K562 (cell line): ENCODE data around the gene PRPF8. TPM values are rescaled to one million over a fixed set of nuclear protein-coding genes. Genes with fewer than 3 reads are reported as not detected.
A peak's percentile ranks its signal among the peaks of the same experiment; 100 is the strongest.

ENCODE experiments used
- ARID3B ChIP-seq: fragments of 250-450 bp; sonication (Bioruptor Pico); IDR thresholded peaks from 2 replicates; pipeline ENCODE4 v1.4.0; 2020; ENCODE audit warnings: borderline replicate concordance
- ATF2 ChIP-seq: sonication (generic); formaldehyde crosslinking; IDR thresholded peaks from 2 replicates; pipeline ENCODE4 v1.8.1; 2022; ENCODE audit warnings: missing genetic modification reagents
- CAMTA2 ChIP-seq: fragments of 250-450 bp; sonication (Bioruptor Pico); conservative IDR thresholded peaks from 2 replicates; pipeline ENCODE4 v1.5.1; 2022
- CLOCK ChIP-seq: fragments of 250-450 bp; sonication (Bioruptor Pico); IDR thresholded peaks from 2 replicates; pipeline ENCODE4 v1.4.0; 2020; ENCODE audit warnings: mild to moderate bottlenecking, moderate library complexity, borderline replicate concordance
- DEAF1 ChIP-seq: fragments of 450-650 bp; formaldehyde crosslinking; IDR thresholded peaks from 2 replicates; pipeline ENCODE4 v1.4.0; 2020; ENCODE audit warnings: mild to moderate bottlenecking, moderate library complexity
- FOXA3 ChIP-seq, 2 experiments: fragments of 450-650 bp in 1 of 2; sonication (generic) in 1 of 2; formaldehyde crosslinking; IDR thresholded peaks in 1 of 2; conservative IDR thresholded peaks in 1 of 2; 2 replicates each; pipeline versions ENCODE4 v1.4.0 to v1.8.0; 2020 to 2022; ENCODE audit warnings: mild to moderate bottlenecking in 2 of 2, missing genetic modification reagents in 1 of 2
- MEF2A ChIP-seq: IDR thresholded peaks from 2 replicates; pipeline ENCODE4 v1.6.1; 2011; ENCODE audit warnings: low read depth, mild to moderate bottlenecking, low read length, moderate library complexity; ENCODE audit not compliant: control insufficient read depth
- MTA2 ChIP-seq: fragments of 450-650 bp; IDR thresholded peaks from 2 replicates; pipeline ENCODE4 v1.6.1; 2016; ENCODE audit warnings: low read depth
- NFXL1 ChIP-seq: fragments of 450-650 bp; formaldehyde crosslinking; IDR thresholded peaks from 2 replicates; pipeline ENCODE4 v1.4.0; 2021; ENCODE audit warnings: mild to moderate bottlenecking
- PTRF ChIP-seq: fragments of 450-650 bp; IDR thresholded peaks from 2 replicates; pipeline ENCODE4 v1.6.1; 2016; ENCODE audit warnings: mild to moderate bottlenecking, missing genetic modification characterization, missing compliant biosample characterization
- ZKSCAN8 ChIP-seq: fragments of 200-800 bp; sonication (Bioruptor generic); IDR thresholded peaks from 2 replicates; pipeline ENCODE4 v1.6.1; 2016; ENCODE audit warnings: missing genetic modification characterization, missing compliant biosample characterization
- ZNF146 ChIP-seq: IDR thresholded peaks from one replicate; pipeline ENCODE4 v1.6.1; 2018; ENCODE audit warnings: missing compliant biosample characterization; ENCODE audit not compliant: unreplicated experiment
- ZNF311 ChIP-seq: fragments of 250-450 bp; sonication (Bioruptor Pico); IDR thresholded peaks from 2 replicates; pipeline ENCODE4 v1.4.0; 2020; ENCODE audit warnings: mild to moderate bottlenecking, moderate library complexity
- ZNF551 ChIP-seq: fragments of 250-450 bp; sonication (Bioruptor Pico); IDR thresholded peaks from 2 replicates; pipeline ENCODE4 v1.5.0; 2021; ENCODE audit warnings: mild to moderate bottlenecking, moderate library complexity
- ZNF644 ChIP-seq: fragments of 200-800 bp; sonication (Bioruptor generic); IDR thresholded peaks from 2 replicates; pipeline ENCODE4 v1.6.1; 2016; ENCODE audit warnings: low read depth, missing genetic modification characterization, missing compliant biosample characterization
- ZNF668 ChIP-seq: fragments of 250-450 bp; sonication (Bioruptor Pico); IDR thresholded peaks from 2 replicates; pipeline ENCODE4 v1.8.0; 2022; ENCODE audit warnings: mild to moderate bottlenecking, inconsistent platforms
- polyA plus RNA-seq, 8 experiments: library from polyadenylated mRNA; depleted of rRNA in 4 of 8; stranded (reverse) in 5 of 8; unstranded in 3 of 8; fragments of >200 nt; fragmentation: Nextera tagmentation in 2 of 8; fragmentation: Illumina TruSeq in 1 of 8; extraction: Ambion mirVana in 2 of 8; extraction: Trizol in 1 of 8; gene quantifications; 2 replicates each; pipeline versions ENCODE4 v1.2.1 to v1.2.3, GENCODE V29; 2011 to 2014; ENCODE audit warnings: inconsistent platforms in 1 of 8, missing spikeins in 1 of 8
- total RNA-seq, 7 experiments: library from RNA; depleted of rRNA in 6 of 7; stranded (reverse); fragments of >200 nt in 6 of 7; fragmentation: Illumina TruSeq in 2 of 7; extraction: Trizol in 2 of 7; gene quantifications; 2 replicates each; pipeline versions ENCODE4 v1.2.1 to v1.2.3, GENCODE V29; 2011 to 2021; ENCODE audit warnings: low replicate concordance in 1 of 7
- TF ChIP-seq, protein P1 (sequence below): fragments of 250-450 bp; sonication (Bioruptor Pico); IDR thresholded peaks from 2 replicates; pipeline ENCODE4 v1.8.0; 2022; ENCODE audit warnings: inconsistent platforms, mild to moderate bottlenecking, moderate library complexity, borderline replicate concordance

PRPF8 gene
- total and polyA plus RNA-seq, 9 of the 15 experiments (the other 6 are each of a cell fraction or from before 2014, with no cell fraction given) = 64.3 to 294 (median 85.9) TPM

DNA sequence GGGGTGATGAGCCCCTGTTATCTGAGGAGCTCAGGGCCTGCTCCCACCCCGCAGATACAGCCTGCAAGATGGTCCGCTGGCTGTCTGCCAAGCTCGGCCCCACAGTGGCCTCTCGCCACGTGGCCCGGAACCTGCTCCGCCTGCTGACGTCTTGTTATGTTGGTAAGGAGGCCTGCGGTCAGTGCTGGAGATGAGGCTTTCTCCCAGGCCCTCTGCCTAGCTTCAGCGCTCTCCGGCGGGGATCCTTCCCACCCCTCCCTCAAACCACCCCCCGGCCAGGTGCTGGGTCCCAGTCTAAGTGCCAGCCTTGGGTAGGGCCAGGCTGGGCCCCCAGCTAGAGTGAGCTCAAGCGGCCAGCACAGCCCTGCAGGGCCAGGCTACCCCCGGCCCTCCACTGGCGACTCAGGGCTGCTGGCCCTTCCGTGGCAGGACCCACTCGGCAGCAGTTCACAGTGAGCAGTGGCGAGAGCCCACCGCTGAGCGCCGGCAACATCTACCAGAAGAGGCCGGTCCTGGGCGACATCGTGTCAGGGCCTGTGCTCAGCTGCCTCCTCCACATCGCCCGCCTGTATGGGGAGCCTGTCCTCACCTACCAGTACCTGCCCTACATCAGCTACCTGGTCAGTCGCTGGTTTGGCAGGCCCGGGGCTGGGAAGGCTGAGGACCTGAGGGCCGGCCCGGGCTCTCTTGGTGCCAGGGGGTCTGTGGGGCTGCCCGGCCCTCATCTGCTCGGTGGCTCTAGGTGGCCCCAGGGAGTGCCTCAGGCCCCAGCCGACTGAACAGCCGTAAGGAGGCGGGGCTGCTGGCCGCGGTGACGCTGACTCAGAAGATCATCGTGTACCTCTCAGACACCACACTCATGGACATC is 45.9 kb upstream of the PRPF8 start (continued):
- peak; percentile 54; the same call in 1 of the 2 replicates for TF ChIP-seq CLOCK (CRISPR knock-in tag)
- TF ChIP-seq ZNF551 (CRISPR knock-in tag) = no peak
- TF ChIP-seq DEAF1 = no peak
- no peak for TF ChIP-seq CAMTA2
- no peak for TF ChIP-seq ZKSCAN8
- TF ChIP-seq ATF2 (CRISPR knock-in tag) = no peak
- TF ChIP-seq ZNF311 = 0 out of 2 replicates have a peak, but pooled peaks have one; percentile 28
- no peak for TF ChIP-seq MEF2A
- no peak for TF ChIP-seq ZNF644 (tag)
- TF ChIP-seq ZNF668 = no peak
- TF ChIP-seq ARID3B (CRISPR knock-in tag) = no peak
- TF ChIP-seq FOXA3 (CRISPR knock-in tag; conservative IDR thresholded peaks at IDR 0.05 in 1 of 2, IDR thresholded peaks at IDR 0.05 in 1 of 2) = peak in 1 of 2 experiments; percentile 82; a peak in 1 of 4 replicates
- TF ChIP-seq PTRF = no peak
- no peak for TF ChIP-seq NFXL1 (CRISPR knock-in tag)
- no peak for TF ChIP-seq MTA2
- TF ChIP-seq, protein P1, sequence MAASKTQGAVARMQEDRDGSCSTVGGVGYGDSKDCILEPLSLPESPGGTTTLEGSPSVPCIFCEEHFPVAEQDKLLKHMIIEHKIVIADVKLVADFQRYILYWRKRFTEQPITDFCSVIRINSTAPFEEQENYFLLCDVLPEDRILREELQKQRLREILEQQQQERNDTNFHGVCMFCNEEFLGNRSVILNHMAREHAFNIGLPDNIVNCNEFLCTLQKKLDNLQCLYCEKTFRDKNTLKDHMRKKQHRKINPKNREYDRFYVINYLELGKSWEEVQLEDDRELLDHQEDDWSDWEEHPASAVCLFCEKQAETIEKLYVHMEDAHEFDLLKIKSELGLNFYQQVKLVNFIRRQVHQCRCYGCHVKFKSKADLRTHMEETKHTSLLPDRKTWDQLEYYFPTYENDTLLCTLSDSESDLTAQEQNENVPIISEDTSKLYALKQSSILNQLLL (CRISPR knock-in tag) = no peak
- no peak for TF ChIP-seq ZNF146 (CRISPR knock-in tag)
